Upper lobe of right lung (tissue), 1 donor: ENCODE results near the gene ISL2. TPM values are rescaled to one million over a fixed set of nuclear protein-coding genes. Genes with fewer than 3 reads are reported as not detected.

ENCODE experiments used
- ATAC-seq: fragments of 200-7000 bp; cut with Tn5 transposase; one replicate; pipeline ENCODE4 v1.9.1; 2020; ENCODE audit warnings: mild to moderate bottlenecking, moderate library complexity
- DNase-seq: peaks from one replicate; pipeline ENCODE4 v3.0.0-alpha.2; 2020
- H3K27ac ChIP-seq: fragments of 200-600 bp; one replicate; pipeline ENCODE4 v1.8.0; 2022
- H3K27me3 ChIP-seq: fragments of 200-600 bp; one replicate; pipeline ENCODE4 v1.8.0; 2022; ENCODE audit warnings: mild to moderate bottlenecking
- H3K36me3 ChIP-seq: fragments of 200-600 bp; one replicate; pipeline ENCODE4 v1.8.0; 2022
- H3K4me1 ChIP-seq: fragments of 200-600 bp; one replicate; pipeline ENCODE4 v1.8.0; 2022
- H3K4me3 ChIP-seq: fragments of 200-600 bp; one replicate; pipeline ENCODE4 v1.8.0; 2022; ENCODE audit warnings: mild to moderate bottlenecking
- H3K9me3 ChIP-seq: fragments of 200-600 bp; one replicate; pipeline ENCODE4 v1.8.0; 2022
- CTCF ChIP-seq: fragments of 200-600 bp; IDR thresholded peaks from one replicate; pipeline ENCODE4 v1.8.0; 2022; ENCODE audit warnings: antibody characterized with exemption
- intact Hi-C: fragments of 100-400 bp; cut with DNase I; formaldehyde crosslinking; loops from one replicate; pipeline ENCODE4 v1.11.0; 2022
- total RNA-seq: library from RNA; stranded (reverse); fragmentation: NEBNext Ultra II Directional; extraction: Animal tissue kit (Norgen Biotek cat#: 25700); gene quantifications from one replicate; pipeline ENCODE4 v1.2.1, GENCODE V29; 2021
- donor health status: DM: no; HTN: yes; CAD: no; lungs with severe emphysema.

ISL2 gene
- total RNA-seq, 1 donor from 2014 or later, result not detected

- intact Hi-C loops, result no loop called here
- no peaks in the 10 kb centered on the region for H3K36me3 ChIP-seq
- TF ChIP-seq CTCF, result no peak
- ATAC-seq, result no peak
- no peaks in the 10 kb centered on the region for H3K27me3 ChIP-seq
- no peaks in the 10 kb centered on the region for H3K4me1 ChIP-seq
- no peak overlapping the region for H3K27ac ChIP-seq
- DNase-seq, result no peak
- H3K9me3 ChIP-seq, result no peaks in the 10 kb centered on the region
- H3K4me3 ChIP-seq, result no peak overlapping the region
These were observed 43.7 kb downstream of the ISL2 start for GRCh38 chr15:76380249-76380648.

- no peak overlapping the region for H3K4me3 ChIP-seq
- H3K27me3 ChIP-seq, result no peaks in the 10 kb centered on the region
- no peaks in the 10 kb centered on the region for H3K4me1 ChIP-seq
- H3K9me3 ChIP-seq, result no peaks in the 10 kb centered on the region
- H3K36me3 ChIP-seq, result no peaks in the 10 kb centered on the region
- no peak for TF ChIP-seq CTCF
- intact Hi-C loops, result no loop called here
- DNase-seq (no peak), ATAC-seq (no peak)
- H3K27ac ChIP-seq, result no peak overlapping the region
These were observed 44.8 kb downstream of the ISL2 start for GRCh38 chr15:76381366-76381765.

DNA sequence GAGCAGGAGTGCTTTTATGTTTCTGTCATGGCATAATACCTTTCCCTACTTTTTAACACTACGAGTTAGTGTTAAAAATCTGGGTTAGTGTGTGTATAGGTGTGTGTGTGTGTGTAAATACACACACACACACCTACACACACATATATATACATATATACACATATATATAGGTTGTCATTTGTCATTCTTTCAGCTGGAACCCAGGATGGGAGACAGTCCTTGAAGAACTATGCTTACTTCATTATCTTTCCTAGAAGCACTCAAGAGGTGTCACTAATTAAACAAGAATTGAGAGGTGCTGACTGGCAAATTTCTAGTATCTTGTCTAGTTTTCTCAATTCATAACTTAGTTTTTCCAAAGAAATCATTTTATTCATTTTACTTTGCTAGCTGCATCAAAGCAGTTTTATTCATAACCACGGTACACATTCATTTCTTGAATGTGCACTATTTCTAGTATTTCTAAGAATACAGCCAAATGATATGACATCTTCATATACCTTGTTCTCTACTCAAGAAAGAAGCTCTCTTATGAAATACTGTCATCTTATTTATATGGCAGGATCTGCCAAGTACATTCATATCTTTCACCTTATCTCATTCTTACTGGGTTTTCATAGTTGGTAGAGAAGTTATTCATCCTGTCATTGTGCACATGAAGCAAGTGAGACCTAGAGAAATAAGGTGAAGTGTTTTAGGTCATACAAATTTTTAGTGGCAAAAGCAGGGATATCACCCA is 46.6 kb downstream of the ISL2 start:
- Histone ChIP-seq H3K27ac (no peak overlapping the region), H3K36me3 (no peaks in the 10 kb centered on the region), H3K4me1 (no peaks in the 10 kb centered on the region), H3K27me3 (no peaks in the 10 kb centered on the region), H3K9me3 (no peaks in the 10 kb centered on the region), H3K4me3 (no peak overlapping the region)
- intact Hi-C loops, result no loop called here
- no peak for DNase-seq
- no peak for ATAC-seq
- TF ChIP-seq CTCF, result no peak

GRCh38 chr15:76384409-76384808 is 47.8 kb downstream of the ISL2 start:
- DNase-seq, result no peak
- intact Hi-C loops, result no loop called here
- H3K4me1 ChIP-seq, result no peaks in the 10 kb centered on the region
- H3K27ac ChIP-seq, result no peak overlapping the region
- no peaks in the 10 kb centered on the region for H3K27me3 ChIP-seq
- no peak for ATAC-seq
- no peaks in the 10 kb centered on the region for H3K36me3 ChIP-seq
- H3K9me3 ChIP-seq, result no peaks in the 10 kb centered on the region
- no peak for TF ChIP-seq CTCF
- no peak overlapping the region for H3K4me3 ChIP-seq

DNA sequence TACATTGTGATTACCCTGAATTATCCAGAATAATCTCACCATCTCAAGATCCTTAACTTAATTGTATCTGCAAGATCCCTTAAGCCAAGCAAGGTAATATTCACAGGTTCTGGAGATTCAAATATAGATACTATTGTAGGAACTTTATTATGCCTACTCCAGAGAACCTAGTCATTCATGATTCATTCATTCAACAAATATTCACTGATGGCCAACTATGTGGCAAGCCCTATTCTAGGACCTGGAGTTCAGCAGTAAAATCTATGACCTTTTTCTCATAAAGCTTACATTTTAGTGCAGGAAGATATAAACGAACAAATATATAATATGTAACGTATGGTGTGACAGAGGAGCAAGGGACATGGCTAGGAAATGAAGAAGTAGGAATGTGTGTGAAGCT is 49.6 kb downstream of the ISL2 start:
- Histone ChIP-seq H3K27ac (no peak overlapping the region), H3K27me3 (no peaks in the 10 kb centered on the region), H3K36me3 (no peaks in the 10 kb centered on the region), H3K9me3 (no peaks in the 10 kb centered on the region), H3K4me1 (no peaks in the 10 kb centered on the region), H3K4me3 (no peak overlapping the region)
- ATAC-seq, result no peak
- no peak for TF ChIP-seq CTCF
- intact Hi-C loops, result no loop called here
- DNase-seq, result no peak

DNA sequence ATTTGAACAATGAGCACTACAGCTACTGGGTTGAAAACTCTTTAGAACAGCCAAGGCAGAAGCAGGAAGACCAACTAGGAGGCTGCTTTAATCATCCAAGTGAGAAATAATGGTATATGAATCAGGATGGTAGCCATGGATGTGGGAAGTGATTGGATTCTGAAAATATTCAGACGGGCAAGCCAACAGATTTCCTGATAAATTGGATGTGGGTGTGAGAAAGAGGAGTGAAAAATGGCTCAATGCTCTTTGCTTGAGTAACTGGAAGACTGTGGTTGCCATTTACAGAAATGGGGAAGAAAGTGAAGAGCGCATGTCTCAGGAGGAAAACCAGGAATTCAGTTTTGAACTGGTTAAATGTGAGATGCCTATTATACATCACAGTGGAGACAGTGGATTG is 50.4 kb downstream of the ISL2 start:
- H3K9me3 ChIP-seq, result no peaks in the 10 kb centered on the region
- no peak for TF ChIP-seq CTCF
- H3K4me3 ChIP-seq, result no peak overlapping the region
- H3K27me3 ChIP-seq, result no peaks in the 10 kb centered on the region
- H3K36me3 ChIP-seq, result no peaks in the 10 kb centered on the region
- no peaks in the 10 kb centered on the region for H3K4me1 ChIP-seq
- ATAC-seq, result no peak
- H3K27ac ChIP-seq, result no peak overlapping the region
- DNase-seq, result no peak
- intact Hi-C loops, result no loop called here
